Measurements from ENCODE around the gene DYRK2.

The DYRK2 gene

DNA sequence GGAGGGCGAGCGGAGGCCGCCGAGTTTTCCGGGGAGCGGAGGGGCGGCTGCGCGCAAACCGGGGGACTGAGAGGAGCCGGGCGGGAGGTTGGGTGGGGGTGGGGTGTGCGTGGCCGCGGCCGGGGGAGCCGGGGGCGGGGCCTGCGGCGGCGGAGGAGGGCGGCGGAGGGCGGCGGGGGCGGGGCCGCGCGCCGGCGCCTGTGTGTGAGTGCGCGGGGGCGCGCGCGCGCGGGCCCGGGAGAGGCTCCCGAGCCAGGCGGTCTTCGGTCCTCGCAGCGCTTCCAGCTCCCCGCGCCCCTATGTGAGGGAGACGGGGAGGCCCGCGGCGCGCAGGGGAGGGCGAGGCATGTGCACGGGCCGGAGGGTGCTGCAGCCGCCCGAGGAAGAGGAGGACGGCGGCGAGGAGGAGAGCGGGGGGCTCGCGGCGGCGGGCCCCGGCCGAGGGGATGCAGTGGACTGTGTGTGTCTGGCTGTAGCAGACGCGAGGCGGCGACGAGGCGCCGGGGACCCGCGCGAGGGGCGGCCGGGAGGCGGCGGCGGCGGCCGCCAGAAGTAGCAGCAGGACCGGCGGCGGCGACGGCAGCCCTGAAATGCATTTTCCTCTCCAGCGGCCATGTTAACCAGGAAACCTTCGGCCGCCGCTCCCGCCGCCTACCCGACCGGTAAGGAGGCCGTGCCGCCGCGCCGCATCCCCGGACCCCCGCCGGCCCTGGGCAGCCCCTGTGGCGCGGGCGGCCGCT is at the start of gene DYRK2:
Gene DYRK2, plus strand, starts transcription at position 225 of the 740 bp plus-strand sequence. Its CDS starts 389 bp downstream, at position 614.
- peak; percentile 82 for DNase-seq
- H3K27me3 Mint-ChIP-seq, result no peaks in the 10 kb centered on the region
- peaks cover 29% of the 10 kb centered on the region for H3K36me3 Mint-ChIP-seq (ENCODE audit: low read depth)
- peak within 1 kb of the TSS; percentile 87 for H3K4me3 Mint-ChIP-seq
- H3K27ac Mint-ChIP-seq, result peak within 1 kb of the TSS; percentile 88
- H3K4me1 Mint-ChIP-seq (ENCODE audit: low read depth), result peaks cover 49% of the 10 kb centered on the region
- no peaks in the 10 kb centered on the region for H3K9me3 Mint-ChIP-seq

DNA sequence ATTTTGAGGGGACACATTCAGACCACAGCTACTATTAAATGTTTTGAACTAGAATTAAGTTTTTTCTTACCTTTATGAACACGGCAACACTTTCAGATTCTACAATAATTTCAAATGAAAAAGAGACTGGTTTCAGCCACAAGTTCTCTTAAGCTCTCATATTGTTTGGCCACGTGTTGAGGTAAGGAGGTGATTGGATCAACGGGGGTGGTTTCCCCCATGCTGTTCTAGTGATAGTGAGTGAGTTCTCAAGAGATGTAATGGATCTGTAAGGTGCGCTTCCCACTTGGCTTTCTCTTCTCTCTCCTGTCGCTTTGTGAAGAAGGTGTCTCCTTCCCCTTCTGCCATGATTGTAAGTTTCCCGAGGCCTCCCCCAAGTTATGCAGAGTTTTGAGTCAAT is 48.9 kb upstream of the DYRK2 start:
- no peak overlapping the region for H3K27ac Mint-ChIP-seq
- no peak overlapping the region for H3K4me3 Mint-ChIP-seq
- peaks cover 19% of the 10 kb centered on the region for H3K9me3 Mint-ChIP-seq
- H3K36me3 Mint-ChIP-seq (ENCODE audit: low read depth), result no peaks in the 10 kb centered on the region
- DNase-seq, result no peak
- H3K27me3 Mint-ChIP-seq, result no peaks in the 10 kb centered on the region
- peaks cover 13% of the 10 kb centered on the region for H3K4me1 Mint-ChIP-seq (ENCODE audit: low read depth)

GRCh38 chr12:67601126-67601525 is 47.4 kb upstream of the DYRK2 start:
- DNase-seq, result no peak
- Mint-ChIP-seq H3K27me3 (no peaks in the 10 kb centered on the region), H3K36me3 (ENCODE audit: low read depth) (no peaks in the 10 kb centered on the region), H3K4me3 (no peak overlapping the region), H3K27ac (no peak overlapping the region), H3K4me1 (ENCODE audit: low read depth) (peaks cover 10% of the 10 kb centered on the region), H3K9me3 (peaks cover 19% of the 10 kb centered on the region)

DNA sequence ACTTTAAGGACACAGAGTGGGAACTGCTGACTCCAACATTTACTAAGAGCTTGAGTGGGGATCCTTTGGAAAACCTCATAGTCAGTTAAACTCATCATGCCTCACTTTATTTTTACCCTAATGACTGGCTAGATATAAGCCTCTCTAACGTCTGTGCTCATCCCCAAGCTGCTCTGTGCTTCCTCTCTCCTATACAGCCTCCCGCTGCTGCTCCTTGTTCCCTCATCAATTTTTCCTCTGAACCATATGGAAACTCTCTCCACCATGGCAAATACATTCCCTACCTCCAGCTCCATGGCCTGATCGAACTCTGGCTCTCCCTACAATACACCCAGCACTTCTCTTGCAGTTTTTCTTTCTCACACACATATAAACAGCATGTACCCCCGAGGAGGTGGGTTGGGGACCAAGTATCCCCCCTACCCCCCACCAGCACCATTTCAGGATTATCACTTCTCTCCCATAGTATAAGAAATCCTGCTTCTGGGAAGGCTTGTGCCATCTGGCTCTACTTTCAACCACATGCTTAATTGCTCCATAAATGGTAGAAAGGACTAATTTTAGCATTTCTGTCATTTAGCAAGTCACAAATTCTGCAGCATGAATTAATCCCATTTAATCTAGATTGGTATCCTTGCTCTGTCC is 39.2 kb upstream of the DYRK2 start:
- Mint-ChIP-seq H3K4me3 (no peak overlapping the region), H3K4me1 (ENCODE audit: low read depth) (peaks cover 4% of the 10 kb centered on the region), H3K36me3 (ENCODE audit: low read depth) (no peaks in the 10 kb centered on the region), H3K27ac (no peak overlapping the region), H3K9me3 (no peaks in the 10 kb centered on the region), H3K27me3 (no peaks in the 10 kb centered on the region)
- no peak for DNase-seq

GRCh38 chr12:67613040-67613439 is 35.5 kb upstream of the DYRK2 start:
- Mint-ChIP-seq H3K9me3 (no peaks in the 10 kb centered on the region), H3K27ac (no peak overlapping the region), H3K4me3 (no peak overlapping the region), H3K27me3 (no peaks in the 10 kb centered on the region), H3K4me1 (ENCODE audit: low read depth) (peaks cover 9% of the 10 kb centered on the region), H3K36me3 (ENCODE audit: low read depth) (no peaks in the 10 kb centered on the region)
- no peak for DNase-seq

GRCh38 chr12:67617629-67618028 is 30.9 kb upstream of the DYRK2 start:
- no peak for DNase-seq
- Mint-ChIP-seq H3K27ac (no peak overlapping the region), H3K9me3 (no peaks in the 10 kb centered on the region), H3K27me3 (no peaks in the 10 kb centered on the region), H3K4me3 (no peak overlapping the region), H3K4me1 (ENCODE audit: low read depth) (peaks cover 17% of the 10 kb centered on the region), H3K36me3 (ENCODE audit: low read depth) (no peaks in the 10 kb centered on the region)

DNA sequence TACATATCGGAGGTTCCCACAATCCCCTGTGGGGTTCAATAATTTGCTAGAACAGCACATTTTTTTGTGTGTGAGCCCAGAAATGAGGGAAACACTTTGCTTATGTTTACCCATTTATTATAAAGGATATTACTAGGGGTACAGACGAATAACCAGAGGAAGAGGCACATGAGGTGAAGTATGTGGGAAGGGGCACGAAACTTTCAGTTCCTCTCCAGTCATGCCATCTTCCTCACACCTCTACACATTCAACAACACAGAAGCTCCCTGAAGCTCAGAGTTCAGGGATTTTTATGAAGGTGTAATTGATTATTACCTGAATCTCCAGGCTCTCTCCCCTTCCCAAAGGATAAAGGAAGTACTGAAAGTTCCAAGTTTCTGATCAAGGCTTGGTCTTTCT is 30.2 kb upstream of the DYRK2 start:
- no peaks in the 10 kb centered on the region for H3K9me3 Mint-ChIP-seq
- no peaks in the 10 kb centered on the region for H3K27me3 Mint-ChIP-seq
- no peak overlapping the region for H3K4me3 Mint-ChIP-seq
- DNase-seq, result no peak
- no peak overlapping the region for H3K27ac Mint-ChIP-seq
- H3K4me1 Mint-ChIP-seq (ENCODE audit: low read depth), result peaks cover 17% of the 10 kb centered on the region
- H3K36me3 Mint-ChIP-seq (ENCODE audit: low read depth), result no peaks in the 10 kb centered on the region

GRCh38 chr12:67621112-67621511 is 27.4 kb upstream of the DYRK2 start:
- Mint-ChIP-seq H3K36me3 (ENCODE audit: low read depth) (no peaks in the 10 kb centered on the region), H3K4me1 (ENCODE audit: low read depth) (peaks cover 27% of the 10 kb centered on the region), H3K27ac (no peak overlapping the region), H3K9me3 (peaks cover 3% of the 10 kb centered on the region), H3K27me3 (no peaks in the 10 kb centered on the region), H3K4me3 (no peak overlapping the region)
- no peak for DNase-seq

DNA sequence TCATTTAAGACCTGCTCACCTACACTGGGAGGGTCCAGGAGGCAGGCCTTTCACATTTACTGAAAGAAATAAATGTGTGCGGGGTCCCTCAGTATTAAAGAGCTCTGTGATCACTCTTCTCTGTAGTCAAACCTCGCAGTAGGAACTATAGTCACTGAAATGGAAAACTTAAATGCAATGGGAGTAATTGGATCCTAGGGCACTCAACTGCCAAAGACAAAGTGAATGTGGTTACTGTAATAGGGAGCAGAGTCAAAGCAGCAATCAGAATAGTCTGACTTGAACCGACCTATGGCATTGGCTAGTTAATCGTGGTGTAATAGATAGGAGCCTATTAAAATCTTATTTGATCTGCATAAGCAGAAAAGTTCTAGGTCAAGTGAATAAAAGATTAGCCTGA is 26.6 kb upstream of the DYRK2 start:
- H3K9me3 Mint-ChIP-seq, result peaks cover 3% of the 10 kb centered on the region
- no peak overlapping the region for H3K4me3 Mint-ChIP-seq
- no peak overlapping the region for H3K27ac Mint-ChIP-seq

DNA sequence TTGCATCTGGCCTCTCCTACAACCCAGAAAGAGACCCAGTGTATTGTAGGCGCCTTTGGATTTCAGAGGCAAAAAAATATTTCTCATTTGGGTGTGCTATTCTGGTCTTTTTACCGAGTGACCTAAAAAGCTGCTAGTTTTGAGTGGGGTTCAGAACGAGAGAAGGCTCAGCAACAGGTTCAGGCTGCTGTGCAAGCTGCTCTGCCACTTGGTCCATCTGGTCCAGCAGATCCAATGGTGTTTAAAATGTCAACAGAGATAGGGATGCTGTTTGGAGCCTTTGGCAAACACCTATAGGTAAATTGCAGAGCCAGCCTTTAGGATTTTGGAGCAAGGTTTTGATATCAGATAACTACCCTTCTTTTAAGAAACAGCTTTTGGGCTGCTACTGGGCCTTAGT is 25.3 kb upstream of the DYRK2 start:
- H3K9me3 Mint-ChIP-seq, result peaks cover 3% of the 10 kb centered on the region
- H3K36me3 Mint-ChIP-seq (ENCODE audit: low read depth), result no peaks in the 10 kb centered on the region
- H3K4me1 Mint-ChIP-seq (ENCODE audit: low read depth), result peaks cover 32% of the 10 kb centered on the region
- no peak for DNase-seq
- no peaks in the 10 kb centered on the region for H3K27me3 Mint-ChIP-seq
- H3K4me3 Mint-ChIP-seq, result no peak overlapping the region
- H3K27ac Mint-ChIP-seq, result no peak overlapping the region

More for the DNA sequence above, 26.6 kb upstream of the DYRK2 start:
- no peak for DNase-seq
- Mint-ChIP-seq H3K4me1 (ENCODE audit: low read depth) (peaks cover 29% of the 10 kb centered on the region), H3K36me3 (ENCODE audit: low read depth) (no peaks in the 10 kb centered on the region), H3K27me3 (no peaks in the 10 kb centered on the region)

- DNase-seq, result no peak
- H3K27ac Mint-ChIP-seq, result no peak overlapping the region
- no peak overlapping the region for H3K4me3 Mint-ChIP-seq
- H3K4me1 Mint-ChIP-seq (ENCODE audit: low read depth), result peaks cover 40% of the 10 kb centered on the region
- H3K36me3 Mint-ChIP-seq (ENCODE audit: low read depth), result no peaks in the 10 kb centered on the region
- peaks cover 6% of the 10 kb centered on the region for H3K9me3 Mint-ChIP-seq
- H3K27me3 Mint-ChIP-seq, result no peaks in the 10 kb centered on the region
Observed at GRCh38 chr12:67624355-67624754, 24.2 kb upstream of the DYRK2 start.

GRCh38 chr12:67625004-67625403 is 23.5 kb upstream of the DYRK2 start:
- peaks cover 11% of the 10 kb centered on the region for H3K9me3 Mint-ChIP-seq
- no peak overlapping the region for H3K4me3 Mint-ChIP-seq
- no peaks in the 10 kb centered on the region for H3K36me3 Mint-ChIP-seq (ENCODE audit: low read depth)
- DNase-seq, result no peak
- H3K27me3 Mint-ChIP-seq, result no peaks in the 10 kb centered on the region
- H3K4me1 Mint-ChIP-seq (ENCODE audit: low read depth), result peaks cover 47% of the 10 kb centered on the region
- H3K27ac Mint-ChIP-seq, result no peak overlapping the region

- Mint-ChIP-seq H3K36me3 (ENCODE audit: low read depth) (no peaks in the 10 kb centered on the region), H3K27me3 (no peaks in the 10 kb centered on the region), H3K4me1 (ENCODE audit: low read depth) (peaks cover 55% of the 10 kb centered on the region), H3K4me3 (no peak overlapping the region), H3K27ac (no peak overlapping the region), H3K9me3 (peaks cover 11% of the 10 kb centered on the region)
- DNase-seq, result no peak
Observed at GRCh38 chr12:67626156-67626555, 22.4 kb upstream of the DYRK2 start.

GRCh38 chr12:67630373-67631088 is 18.0 kb upstream of the DYRK2 start:
- no peaks in the 10 kb centered on the region for H3K36me3 Mint-ChIP-seq (ENCODE audit: low read depth)
- H3K27ac Mint-ChIP-seq, result peak overlapping the region; percentile 88
- DNase-seq, result peak; percentile 70
- H3K4me3 Mint-ChIP-seq, result peak overlapping the region; percentile 49
- H3K4me1 Mint-ChIP-seq (ENCODE audit: low read depth), result peaks cover 83% of the 10 kb centered on the region
- H3K27me3 Mint-ChIP-seq, result no peaks in the 10 kb centered on the region
- peaks cover 13% of the 10 kb centered on the region for H3K9me3 Mint-ChIP-seq

GRCh38 chr12:67632005-67632404 is 16.5 kb upstream of the DYRK2 start:
- Mint-ChIP-seq H3K4me3 (no peak overlapping the region), H3K4me1 (ENCODE audit: low read depth) (peaks cover 75% of the 10 kb centered on the region), H3K36me3 (ENCODE audit: low read depth) (no peaks in the 10 kb centered on the region), H3K27ac (no peak overlapping the region), H3K9me3 (peaks cover 13% of the 10 kb centered on the region), H3K27me3 (no peaks in the 10 kb centered on the region)
- no peak for DNase-seq

All from activated T-cell treated with anti-CD3 and anti-CD28 coated beads, Interleukin-2, amount 50 U/mL, for 24 hours (primary cell).